IMR-90 (cell line): ENCODE data around the gene FGB.

Source experiments
- BHLHE40 ChIP-seq: fragments of 150-350 bp; IDR thresholded peaks from 2 replicates; pipeline ENCODE4 v1.6.1; 2016; ENCODE audit warnings: mild to moderate bottlenecking, low read depth, low read length
- CEBPB ChIP-seq: IDR thresholded peaks from 2 replicates; pipeline ENCODE4 v1.6.1; 2012; ENCODE audit warnings: low read depth, low read length, improper control_type of control experiment
- CHD1 ChIP-seq: IDR thresholded peaks from 2 replicates; pipeline ENCODE4 v1.6.1; 2012; ENCODE audit warnings: low read depth, low read length, improper control_type of control experiment
- ELK1 ChIP-seq: fragments of 150-350 bp; IDR thresholded peaks from 2 replicates; pipeline ENCODE4 v1.6.1; 2016; ENCODE audit warnings: low read depth, mild to moderate bottlenecking, low read length, moderate library complexity, borderline replicate concordance
- FOS ChIP-seq: fragments of 150-350 bp; IDR thresholded peaks from 2 replicates; pipeline ENCODE4 v1.6.1; 2016; ENCODE audit warnings: low read depth, low read length
- MAFK ChIP-seq: IDR thresholded peaks from 2 replicates; pipeline ENCODE4 v1.6.1; 2012; ENCODE audit warnings: low read depth, low read length, improper control_type of control experiment
- MAZ ChIP-seq: IDR thresholded peaks from 2 replicates; pipeline ENCODE4 v1.6.1; 2012; ENCODE audit warnings: low read depth, mild to moderate bottlenecking, low read length, improper control_type of control experiment, moderate library complexity, borderline replicate concordance
- MXI1 ChIP-seq: IDR thresholded peaks from 2 replicates; pipeline ENCODE4 v1.6.1; 2012; ENCODE audit warnings: low read depth, mild to moderate bottlenecking, low read length, moderate library complexity, borderline replicate concordance
- POLR2A ChIP-seq: IDR thresholded peaks from 2 replicates; pipeline ENCODE4 v1.6.1; 2012; ENCODE audit warnings: mild to moderate bottlenecking, low read depth, low read length
- RAD21 ChIP-seq: IDR thresholded peaks from 2 replicates; pipeline ENCODE4 v1.6.1; 2012; ENCODE audit warnings: low read length, improper control_type of control experiment
- RFX5 ChIP-seq: IDR thresholded peaks from 2 replicates; pipeline ENCODE4 v1.8.0; 2012; ENCODE audit warnings: low read depth, mild to moderate bottlenecking, low read length, moderate library complexity
- SMC3 ChIP-seq: fragments of 150-350 bp; IDR thresholded peaks from 2 replicates; pipeline ENCODE4 v1.6.1; 2016; ENCODE audit warnings: low read depth, mild to moderate bottlenecking, antibody characterized with exemption, low read length, moderate library complexity
- USF2 ChIP-seq: fragments of 150-350 bp; IDR thresholded peaks from 2 replicates; pipeline ENCODE4 v1.6.1; 2017; ENCODE audit warnings: mild to moderate bottlenecking, antibody characterized with exemption, low read length, low read depth
- TF ChIP-seq, protein P1 (sequence below): conservative IDR thresholded peaks from 2 replicates; pipeline ENCODE4 v1.5.1; 2012; ENCODE audit warnings: mild to moderate bottlenecking, low read depth, low read length, improper control_type of control experiment

DNA sequence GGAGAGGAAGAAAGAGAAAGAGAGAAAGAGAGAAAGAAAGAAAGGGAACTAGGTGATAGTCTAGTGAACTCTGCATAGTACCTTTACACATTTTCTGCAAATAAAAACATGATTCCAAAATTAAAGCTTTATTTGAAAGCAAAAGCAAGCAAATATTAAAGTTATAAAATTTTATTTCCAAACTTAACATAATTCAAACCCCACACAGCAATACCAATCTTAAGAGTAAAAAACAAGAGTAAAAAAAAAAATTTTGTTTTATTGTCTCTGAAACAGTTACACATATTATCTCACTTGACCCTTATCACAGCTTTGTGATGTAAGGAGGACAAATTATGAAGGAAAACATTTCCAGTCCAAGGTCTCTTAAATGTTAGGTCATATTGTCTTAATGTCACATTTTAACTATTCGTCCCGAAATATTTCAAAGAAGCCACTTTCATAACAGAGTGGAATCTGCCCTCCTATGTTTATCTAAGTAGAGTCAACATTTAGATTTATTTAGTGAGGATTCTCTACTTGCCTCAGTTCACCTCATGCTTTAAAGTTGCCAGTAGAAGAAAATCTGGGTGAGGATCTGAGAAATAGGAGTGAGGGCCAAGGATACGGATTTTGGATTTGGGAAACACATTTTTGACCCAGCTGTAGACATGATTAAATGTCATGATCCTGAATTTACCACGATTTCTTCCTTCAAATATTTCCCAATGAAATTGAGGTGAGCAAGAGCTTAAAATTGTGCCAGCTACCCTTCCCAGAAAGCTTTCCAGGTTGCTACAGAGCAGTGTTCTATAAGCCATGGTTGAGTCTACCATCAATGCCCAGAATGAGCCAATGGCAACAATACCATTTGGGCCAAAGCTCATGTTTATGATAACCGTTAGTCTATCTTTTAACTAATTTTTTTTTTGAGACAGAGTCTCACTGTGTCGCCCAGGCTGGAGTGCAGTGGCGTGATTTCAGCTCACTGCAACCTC lies 35.3 kb downstream of the FGB start:
- TF ChIP-seq SMC3, result no peak
- no peak for TF ChIP-seq POLR2A
- TF ChIP-seq FOS, result no peak
- TF ChIP-seq, protein P1, sequence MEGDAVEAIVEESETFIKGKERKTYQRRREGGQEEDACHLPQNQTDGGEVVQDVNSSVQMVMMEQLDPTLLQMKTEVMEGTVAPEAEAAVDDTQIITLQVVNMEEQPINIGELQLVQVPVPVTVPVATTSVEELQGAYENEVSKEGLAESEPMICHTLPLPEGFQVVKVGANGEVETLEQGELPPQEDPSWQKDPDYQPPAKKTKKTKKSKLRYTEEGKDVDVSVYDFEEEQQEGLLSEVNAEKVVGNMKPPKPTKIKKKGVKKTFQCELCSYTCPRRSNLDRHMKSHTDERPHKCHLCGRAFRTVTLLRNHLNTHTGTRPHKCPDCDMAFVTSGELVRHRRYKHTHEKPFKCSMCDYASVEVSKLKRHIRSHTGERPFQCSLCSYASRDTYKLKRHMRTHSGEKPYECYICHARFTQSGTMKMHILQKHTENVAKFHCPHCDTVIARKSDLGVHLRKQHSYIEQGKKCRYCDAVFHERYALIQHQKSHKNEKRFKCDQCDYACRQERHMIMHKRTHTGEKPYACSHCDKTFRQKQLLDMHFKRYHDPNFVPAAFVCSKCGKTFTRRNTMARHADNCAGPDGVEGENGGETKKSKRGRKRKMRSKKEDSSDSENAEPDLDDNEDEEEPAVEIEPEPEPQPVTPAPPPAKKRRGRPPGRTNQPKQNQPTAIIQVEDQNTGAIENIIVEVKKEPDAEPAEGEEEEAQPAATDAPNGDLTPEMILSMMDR, result no peak
- TF ChIP-seq ELK1, result no peak
- no peak for TF ChIP-seq CHD1
- TF ChIP-seq MAZ, result no peak
- no peak for TF ChIP-seq RAD21
- TF ChIP-seq MXI1, result no peak
- no peak for TF ChIP-seq CEBPB
- no peak for TF ChIP-seq BHLHE40
- TF ChIP-seq USF2, result no peak
- no peak for TF ChIP-seq MAFK
- TF ChIP-seq RFX5, result no peak
